ENCODE measurements around the gene USP6NL.

Gene USP6NL

GRCh38 chr10:11406746-11407145 lies 204.7 kb downstream of the USP6NL start:
- no peak overlapping the region for H3K9ac ChIP-seq (ENCODE audit: low read length)
- no peaks in the 10 kb centered on the region for H3K9me3 ChIP-seq (ENCODE audit: insufficient read depth, low read length)
- H3K79me2 ChIP-seq (ENCODE audit: low read length), result no peaks in the 10 kb centered on the region
- TF ChIP-seq EZH2phosphoT487 (IDR thresholded peaks at IDR 0.05; ENCODE audit: low read depth), result no peak
- TF ChIP-seq CTCF (IDR thresholded peaks at IDR 0.05; ENCODE audit: low read depth, low read length), result no peak
- H3K4me2 ChIP-seq (ENCODE audit: low read length), result no peak overlapping the region
- no peak overlapping the region for H2AFZ ChIP-seq (ENCODE audit: low read depth, low read length)
- H3K4me3 ChIP-seq (ENCODE audit: low read length), result no peak overlapping the region
- H3K27me3 ChIP-seq (ENCODE audit: low read depth, low read length), result no peaks in the 10 kb centered on the region
- H3K4me1 ChIP-seq (ENCODE audit: low read length), result no peaks in the 10 kb centered on the region
- H3K36me3 ChIP-seq (replicated peaks; ENCODE audit: low read depth, low read length), result no peaks in the 10 kb centered on the region
- no peak overlapping the region for H3K27ac ChIP-seq (ENCODE audit: low read length)
- no peaks in the 10 kb centered on the region for H4K20me1 ChIP-seq (ENCODE audit: insufficient read depth, low read length)

GRCh38 chr10:11404901-11405300 lies 206.5 kb downstream of the USP6NL start:
- no peak overlapping the region for H3K9ac ChIP-seq (ENCODE audit: low read length)

More at GRCh38 chr10:11404901-11405300, 206.5 kb downstream of the USP6NL start:
- no peak for TF ChIP-seq EZH2phosphoT487 (IDR thresholded peaks at IDR 0.05; ENCODE audit: low read depth)
- TF ChIP-seq CTCF (IDR thresholded peaks at IDR 0.05; ENCODE audit: low read depth, low read length), result no peak
- H3K4me3 ChIP-seq (ENCODE audit: low read length), result no peak overlapping the region
- no peak overlapping the region for H3K27ac ChIP-seq (ENCODE audit: low read length)
- H3K4me2 ChIP-seq (ENCODE audit: low read length), result no peak overlapping the region
- no peak overlapping the region for H2AFZ ChIP-seq (ENCODE audit: low read depth, low read length)
- no peaks in the 10 kb centered on the region for H3K27me3 ChIP-seq (ENCODE audit: low read depth, low read length)
- H3K36me3 ChIP-seq (replicated peaks; ENCODE audit: low read depth, low read length), result no peaks in the 10 kb centered on the region
- no peaks in the 10 kb centered on the region for H3K9me3 ChIP-seq (ENCODE audit: insufficient read depth, low read length)
- no peaks in the 10 kb centered on the region for H3K4me1 ChIP-seq (ENCODE audit: low read length)
- H3K79me2 ChIP-seq (ENCODE audit: low read length), result no peaks in the 10 kb centered on the region
- no peaks in the 10 kb centered on the region for H4K20me1 ChIP-seq (ENCODE audit: insufficient read depth, low read length)
